Measurements from ENCODE around the gene DCTD. TPM values are rescaled to one million over a fixed set of nuclear protein-coding genes. Genes with fewer than 3 reads are reported as not detected.

Gene DCTD
- total RNA-seq, 3 donors from 2014 or later, result 46.0 to 75.2 (median 48.2) TPM

- Histone ChIP-seq H3K27me3 (no peaks in the 10 kb centered on the region), H3K27ac (no peak overlapping the region), H3K36me3 (no peaks in the 10 kb centered on the region), H3K4me1 (no peaks in the 10 kb centered on the region), H3K9me3 (no peaks in the 10 kb centered on the region), H3K4me3 (no peak overlapping the region)
- no peak for DNase-seq (ENCODE audit: low spot score in 2 of 2)
- intact Hi-C loops (cut with DNase I; ENCODE audit: low total_unique reads), result no loop called here
- TF ChIP-seq CTCF (IDR thresholded peaks at IDR 0.05), result no peak
- TF ChIP-seq POLR2A (IDR thresholded peaks at IDR 0.05), result no peak
- no peak for TF ChIP-seq POLR2AphosphoS5 (IDR thresholded peaks at IDR 0.05)
Measured at GRCh38 chr4:182877326-182877883, 39.8 kb downstream of the DCTD start.

DNA sequence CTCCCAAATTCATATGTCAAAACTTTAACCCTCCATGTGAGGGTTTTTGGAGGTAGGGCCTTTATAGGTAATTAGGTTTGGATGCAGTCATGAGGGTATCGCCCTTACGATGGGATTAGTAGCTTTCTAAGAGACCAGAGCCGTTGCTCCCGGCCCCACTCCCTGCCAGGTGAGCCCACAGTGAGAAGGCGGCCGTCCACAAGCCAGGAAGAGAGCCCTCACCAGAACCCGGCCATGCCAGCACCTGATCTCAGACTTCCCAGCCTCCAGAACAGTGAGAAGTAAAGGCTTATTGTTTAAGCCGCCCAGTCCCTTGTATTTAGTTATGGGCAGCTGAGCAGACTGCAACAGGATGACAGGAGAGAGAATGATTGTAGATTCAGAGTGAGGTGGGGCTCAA, 40.8 kb downstream of the DCTD start:
- no peak for DNase-seq (ENCODE audit: low spot score in 2 of 2)
- TF ChIP-seq CTCF (IDR thresholded peaks at IDR 0.05) (no peak), POLR2A (IDR thresholded peaks at IDR 0.05) (no peak), POLR2AphosphoS5 (IDR thresholded peaks at IDR 0.05) (no peak)
- no peaks in the 10 kb centered on the region for H3K9me3 ChIP-seq
- intact Hi-C loops (cut with DNase I; ENCODE audit: low total_unique reads), result no loop called here
- H3K27me3 ChIP-seq, result no peaks in the 10 kb centered on the region
- no peaks in the 10 kb centered on the region for H3K4me1 ChIP-seq
- no peaks in the 10 kb centered on the region for H3K36me3 ChIP-seq
- H3K4me3 ChIP-seq, result no peak overlapping the region
- no peak overlapping the region for H3K27ac ChIP-seq

- DNase-seq (ENCODE audit: low spot score in 2 of 2), result no peak
- no peak for TF ChIP-seq POLR2AphosphoS5 (IDR thresholded peaks at IDR 0.05)
- no peak for TF ChIP-seq CTCF (IDR thresholded peaks at IDR 0.05)
Measured at GRCh38 chr4:182875453-182876405, 41.5 kb downstream of the DCTD start.

GRCh38 chr4:182874797-182875345, 42.3 kb downstream of the DCTD start:
- DNase-seq (ENCODE audit: low spot score in 2 of 2), result no peak
- no peak overlapping the region for H3K27ac ChIP-seq

More at GRCh38 chr4:182875453-182876405, 41.5 kb downstream of the DCTD start:
- H3K9me3 ChIP-seq, result no peaks in the 10 kb centered on the region
- no peak overlapping the region for H3K27ac ChIP-seq
- no peak overlapping the region for H3K4me3 ChIP-seq
- H3K27me3 ChIP-seq, result no peaks in the 10 kb centered on the region
- H3K36me3 ChIP-seq, result no peaks in the 10 kb centered on the region
- no peaks in the 10 kb centered on the region for H3K4me1 ChIP-seq
- intact Hi-C loops (cut with DNase I; ENCODE audit: low total_unique reads), result no loop called here

More at GRCh38 chr4:182874797-182875345, 42.3 kb downstream of the DCTD start:
- H3K4me3 ChIP-seq, result no peak overlapping the region
- H3K4me1 ChIP-seq, result no peaks in the 10 kb centered on the region
- no peaks in the 10 kb centered on the region for H3K27me3 ChIP-seq
- intact Hi-C loops (cut with DNase I; ENCODE audit: low total_unique reads), result no loop called here
- no peaks in the 10 kb centered on the region for H3K36me3 ChIP-seq
- no peak for TF ChIP-seq POLR2AphosphoS5 (IDR thresholded peaks at IDR 0.05)
- no peak for TF ChIP-seq POLR2A (IDR thresholded peaks at IDR 0.05)
- no peak for TF ChIP-seq CTCF (IDR thresholded peaks at IDR 0.05)
- no peaks in the 10 kb centered on the region for H3K9me3 ChIP-seq
